K562 (cell line): ENCODE measurements around the gene GJC2. TPM values are rescaled to one million over a fixed set of nuclear protein-coding genes. Genes with fewer than 3 reads are reported as not detected.

Experiments used
- CREB1 ChIP-seq, 2 experiments: sonication (generic) in 1 of 2; formaldehyde crosslinking in 1 of 2; IDR thresholded peaks; 2 replicates each; pipeline versions ENCODE4 v1.6.1 to v1.8.0; 2012 to 2022; ENCODE audit warnings: inconsistent platforms in 1 of 2, mild to moderate bottlenecking in 1 of 2, missing genetic modification reagents in 1 of 2, moderate library complexity in 1 of 2
- HLTF ChIP-seq: fragments of 450-650 bp; IDR thresholded peaks from 2 replicates; pipeline ENCODE4 v1.6.1; 2016
- MEIS2 ChIP-seq: fragments of 450-650 bp; IDR thresholded peaks from 2 replicates; pipeline ENCODE4 v1.6.1; 2014; ENCODE audit warnings: mild to moderate bottlenecking; ENCODE audit not compliant: partially characterized antibody
- POLR2H ChIP-seq: IDR thresholded peaks from 2 replicates; pipeline ENCODE4 v1.6.1; 2016; ENCODE audit warnings: missing genetic modification characterization, low read depth, mild to moderate bottlenecking, control low read depth, missing compliant biosample characterization, moderate library complexity
- SAP30 ChIP-seq: fragments of 200-600 bp; sonication (generic); IDR thresholded peaks from 2 replicates; pipeline ENCODE4 v1.6.1; 2012; ENCODE audit warnings: borderline replicate concordance, low read depth, mild to moderate bottlenecking, moderate library complexity, low read length, control low read depth, inconsistent platforms; ENCODE audit not compliant: insufficient read depth, poor library complexity, severe bottlenecking
- SUPT5H ChIP-seq: fragments of 450-650 bp; IDR thresholded peaks from 2 replicates; pipeline ENCODE4 v1.6.1; 2016
- TOE1 ChIP-seq, 2 experiments: fragments of 450-650 bp in 1 of 2; sonication (generic) in 1 of 2; formaldehyde crosslinking in 1 of 2; IDR thresholded peaks; 2 replicates each; pipeline versions ENCODE4 v1.7.1 to v1.8.0; 2016 to 2022; ENCODE audit warnings: borderline replicate concordance in 2 of 2, mild to moderate bottlenecking in 2 of 2, antibody characterized with exemption in 1 of 2, inconsistent platforms in 1 of 2, low read depth in 1 of 2, missing genetic modification reagents in 1 of 2, moderate library complexity in 1 of 2
- ZC3H11A ChIP-seq: IDR thresholded peaks from 2 replicates; pipeline ENCODE4 v1.6.1; 2012; ENCODE audit warnings: low read depth, low read length, improper control_type of control experiment
- ZFP1 ChIP-seq: fragments of 450-650 bp; formaldehyde crosslinking; IDR thresholded peaks from 2 replicates; pipeline ENCODE4 v1.4.0; 2020; ENCODE audit warnings: mild to moderate bottlenecking, mixed read lengths
- ZNF41 ChIP-seq: fragments of 250-450 bp; sonication (Bioruptor Pico); conservative IDR thresholded peaks from 2 replicates; pipeline ENCODE4 v1.4.0; 2020; ENCODE audit warnings: mild to moderate bottlenecking
- polyA plus RNA-seq, 8 experiments: library from polyadenylated mRNA; depleted of rRNA in 4 of 8; stranded (reverse) in 5 of 8; unstranded in 3 of 8; fragments of >200 nt; fragmentation: Nextera tagmentation in 2 of 8; fragmentation: Illumina TruSeq in 1 of 8; extraction: Ambion mirVana in 2 of 8; extraction: Trizol in 1 of 8; gene quantifications; 2 replicates each; pipeline versions ENCODE4 v1.2.1 to v1.2.3, GENCODE V29; 2011 to 2014; ENCODE audit warnings: inconsistent platforms in 1 of 8, missing spikeins in 1 of 8
- total RNA-seq, 7 experiments: library from RNA; depleted of rRNA in 6 of 7; stranded (reverse); fragments of >200 nt in 6 of 7; fragmentation: Illumina TruSeq in 2 of 7; extraction: Trizol in 2 of 7; gene quantifications; 2 replicates each; pipeline versions ENCODE4 v1.2.1 to v1.2.3, GENCODE V29; 2011 to 2021; ENCODE audit warnings: low replicate concordance in 1 of 7
- TF ChIP-seq, protein P1 (sequence below): sonication (generic); formaldehyde crosslinking; IDR thresholded peaks from 2 replicates; pipeline ENCODE4 v1.8.1; 2023; ENCODE audit warnings: missing genetic modification reagents, mild to moderate bottlenecking, borderline replicate concordance
- TF ChIP-seq, protein P2 (sequence below): IDR thresholded peaks from 2 replicates; pipeline ENCODE4 v1.6.1; 2011; ENCODE audit warnings: borderline replicate concordance, low read depth, mild to moderate bottlenecking, moderate library complexity, low read length; ENCODE audit not compliant: insufficient read depth, poor library complexity, severe bottlenecking
- TF ChIP-seq, protein P3 (sequence below), 2 experiments: fragments of 450-650 bp in 1 of 2; sonication (generic) in 1 of 2; formaldehyde crosslinking in 1 of 2; IDR thresholded peaks in 1 of 2; conservative IDR thresholded peaks in 1 of 2; 2 replicates each; pipeline versions ENCODE4 v1.6.1 to v1.8.1; 2016 to 2023; ENCODE audit warnings: mild to moderate bottlenecking in 2 of 2, moderate library complexity in 2 of 2, inconsistent platforms in 1 of 2, missing genetic modification reagents in 1 of 2
- TF ChIP-seq, protein P4 (sequence below): fragments of 450-650 bp; IDR thresholded peaks from 2 replicates; pipeline ENCODE4 v1.6.1; 2016; ENCODE audit warnings: missing biosample characterization, missing genetic modification characterization

The GJC2 gene
- total and polyA plus RNA-seq, 9 of the 15 experiments (the other 6 are each of a cell fraction or from before 2014, with no cell fraction given): 0.03 to 0.62 (median 0.11) TPM; not detected in 2

DNA sequence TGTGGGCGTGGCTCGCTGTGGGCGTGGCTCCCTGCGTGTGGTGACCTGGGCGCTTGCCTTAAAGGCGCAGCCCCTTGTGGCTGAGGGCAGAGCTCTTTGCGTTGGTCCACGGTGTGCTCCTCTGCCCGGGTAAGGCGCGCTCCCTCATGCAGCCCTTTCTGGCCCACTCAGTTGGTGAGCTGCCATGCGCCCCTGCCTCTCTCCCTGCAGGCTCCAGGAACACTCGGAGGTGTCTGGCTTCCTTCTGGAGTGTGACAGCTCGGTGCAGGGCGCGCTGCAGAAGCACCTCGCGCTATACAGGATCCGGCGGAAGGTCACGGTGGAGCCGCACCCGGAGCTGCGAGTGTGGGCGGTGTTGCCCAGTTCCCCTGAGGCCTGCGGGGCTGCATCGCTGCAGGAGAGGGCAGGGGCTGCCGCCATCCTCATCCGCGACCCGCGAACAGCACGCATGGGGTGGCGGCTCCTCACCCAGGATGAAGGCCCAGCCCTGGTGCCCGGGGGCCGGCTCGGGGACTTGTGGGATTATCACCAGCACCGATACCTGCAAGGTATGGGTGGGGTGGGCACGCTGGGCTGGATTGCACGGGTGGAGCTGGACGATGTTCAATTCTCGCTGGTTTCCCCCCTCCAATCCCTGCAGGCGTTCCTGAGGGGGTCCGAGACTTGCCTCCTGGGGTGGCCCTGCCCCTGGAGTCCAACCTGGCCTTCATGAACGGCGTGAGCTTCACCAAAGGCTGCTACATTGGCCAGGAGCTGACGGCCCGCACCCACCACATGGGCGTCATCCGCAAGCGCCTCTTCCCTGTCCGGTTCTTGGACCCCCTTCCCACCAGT is 25.0 kb downstream of the GJC2 start (continued):
- TF ChIP-seq, protein P1, sequence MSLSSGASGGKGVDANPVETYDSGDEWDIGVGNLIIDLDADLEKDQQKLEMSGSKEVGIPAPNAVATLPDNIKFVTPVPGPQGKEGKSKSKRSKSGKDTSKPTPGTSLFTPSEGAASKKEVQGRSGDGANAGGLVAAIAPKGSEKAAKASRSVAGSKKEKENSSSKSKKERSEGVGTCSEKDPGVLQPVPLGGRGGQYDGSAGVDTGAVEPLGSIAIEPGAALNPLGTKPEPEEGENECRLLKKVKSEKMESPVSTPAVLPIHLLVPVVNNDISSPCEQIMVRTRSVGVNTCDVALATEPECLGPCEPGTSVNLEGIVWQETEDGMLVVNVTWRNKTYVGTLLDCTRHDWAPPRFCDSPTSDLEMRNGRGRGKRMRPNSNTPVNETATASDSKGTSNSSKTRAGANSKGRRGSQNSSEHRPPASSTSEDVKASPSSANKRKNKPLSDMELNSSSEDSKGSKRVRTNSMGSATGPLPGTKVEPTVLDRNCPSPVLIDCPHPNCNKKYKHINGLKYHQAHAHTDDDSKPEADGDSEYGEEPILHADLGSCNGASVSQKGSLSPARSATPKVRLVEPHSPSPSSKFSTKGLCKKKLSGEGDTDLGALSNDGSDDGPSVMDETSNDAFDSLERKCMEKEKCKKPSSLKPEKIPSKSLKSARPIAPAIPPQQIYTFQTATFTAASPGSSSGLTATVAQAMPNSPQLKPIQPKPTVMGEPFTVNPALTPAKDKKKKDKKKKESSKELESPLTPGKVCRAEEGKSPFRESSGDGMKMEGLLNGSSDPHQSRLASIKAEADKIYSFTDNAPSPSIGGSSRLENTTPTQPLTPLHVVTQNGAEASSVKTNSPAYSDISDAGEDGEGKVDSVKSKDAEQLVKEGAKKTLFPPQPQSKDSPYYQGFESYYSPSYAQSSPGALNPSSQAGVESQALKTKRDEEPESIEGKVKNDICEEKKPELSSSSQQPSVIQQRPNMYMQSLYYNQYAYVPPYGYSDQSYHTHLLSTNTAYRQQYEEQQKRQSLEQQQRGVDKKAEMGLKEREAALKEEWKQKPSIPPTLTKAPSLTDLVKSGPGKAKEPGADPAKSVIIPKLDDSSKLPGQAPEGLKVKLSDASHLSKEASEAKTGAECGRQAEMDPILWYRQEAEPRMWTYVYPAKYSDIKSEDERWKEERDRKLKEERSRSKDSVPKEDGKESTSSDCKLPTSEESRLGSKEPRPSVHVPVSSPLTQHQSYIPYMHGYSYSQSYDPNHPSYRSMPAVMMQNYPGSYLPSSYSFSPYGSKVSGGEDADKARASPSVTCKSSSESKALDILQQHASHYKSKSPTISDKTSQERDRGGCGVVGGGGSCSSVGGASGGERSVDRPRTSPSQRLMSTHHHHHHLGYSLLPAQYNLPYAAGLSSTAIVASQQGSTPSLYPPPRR (CRISPR knock-in tag): no peak
- peak; percentile 49; the same call in 1 of the 2 replicates for TF ChIP-seq TOE1 (IDR thresholded peaks at IDR 0.05; ENCODE audit: borderline replicate concordance)
- no peak for TF ChIP-seq TOE1 (CRISPR knock-in tag; IDR thresholded peaks at IDR 0.05; ENCODE audit: borderline replicate concordance, low read depth)
- no peak for TF ChIP-seq CREB1 (IDR thresholded peaks at IDR 0.05)
- peak; percentile 79 for TF ChIP-seq CREB1 (CRISPR knock-in tag; IDR thresholded peaks at IDR 0.05)
- no peak for TF ChIP-seq HLTF
- no peak for TF ChIP-seq ZC3H11A
- TF ChIP-seq, protein P2, sequence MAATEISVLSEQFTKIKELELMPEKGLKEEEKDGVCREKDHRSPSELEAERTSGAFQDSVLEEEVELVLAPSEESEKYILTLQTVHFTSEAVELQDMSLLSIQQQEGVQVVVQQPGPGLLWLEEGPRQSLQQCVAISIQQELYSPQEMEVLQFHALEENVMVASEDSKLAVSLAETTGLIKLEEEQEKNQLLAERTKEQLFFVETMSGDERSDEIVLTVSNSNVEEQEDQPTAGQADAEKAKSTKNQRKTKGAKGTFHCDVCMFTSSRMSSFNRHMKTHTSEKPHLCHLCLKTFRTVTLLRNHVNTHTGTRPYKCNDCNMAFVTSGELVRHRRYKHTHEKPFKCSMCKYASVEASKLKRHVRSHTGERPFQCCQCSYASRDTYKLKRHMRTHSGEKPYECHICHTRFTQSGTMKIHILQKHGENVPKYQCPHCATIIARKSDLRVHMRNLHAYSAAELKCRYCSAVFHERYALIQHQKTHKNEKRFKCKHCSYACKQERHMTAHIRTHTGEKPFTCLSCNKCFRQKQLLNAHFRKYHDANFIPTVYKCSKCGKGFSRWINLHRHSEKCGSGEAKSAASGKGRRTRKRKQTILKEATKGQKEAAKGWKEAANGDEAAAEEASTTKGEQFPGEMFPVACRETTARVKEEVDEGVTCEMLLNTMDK: peak; percentile 54
- peak; percentile 63 for TF ChIP-seq SAP30
- peak; percentile 36; the same call in 1 of the 2 replicates for TF ChIP-seq SUPT5H
- TF ChIP-seq MEIS2: no peak
- TF ChIP-seq, protein P3, sequence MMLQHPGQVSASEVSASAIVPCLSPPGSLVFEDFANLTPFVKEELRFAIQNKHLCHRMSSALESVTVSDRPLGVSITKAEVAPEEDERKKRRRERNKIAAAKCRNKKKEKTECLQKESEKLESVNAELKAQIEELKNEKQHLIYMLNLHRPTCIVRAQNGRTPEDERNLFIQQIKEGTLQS (IDR thresholded peaks at IDR 0.05): no peak
- TF ChIP-seq, protein P3 (CRISPR knock-in tag; conservative IDR thresholded peaks at IDR 0.05): no peak
- TF ChIP-seq ZFP1: no peak
- TF ChIP-seq POLR2H: no peak
- TF ChIP-seq ZNF41: no peak
- TF ChIP-seq, protein P4, sequence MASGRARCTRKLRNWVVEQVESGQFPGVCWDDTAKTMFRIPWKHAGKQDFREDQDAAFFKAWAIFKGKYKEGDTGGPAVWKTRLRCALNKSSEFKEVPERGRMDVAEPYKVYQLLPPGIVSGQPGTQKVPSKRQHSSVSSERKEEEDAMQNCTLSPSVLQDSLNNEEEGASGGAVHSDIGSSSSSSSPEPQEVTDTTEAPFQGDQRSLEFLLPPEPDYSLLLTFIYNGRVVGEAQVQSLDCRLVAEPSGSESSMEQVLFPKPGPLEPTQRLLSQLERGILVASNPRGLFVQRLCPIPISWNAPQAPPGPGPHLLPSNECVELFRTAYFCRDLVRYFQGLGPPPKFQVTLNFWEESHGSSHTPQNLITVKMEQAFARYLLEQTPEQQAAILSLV (tag): no peak
